ENCODE data around the gene PTPN14.
A peak's percentile ranks its signal among the peaks of the same experiment; 100 is the strongest.

The PTPN14 gene

DNA sequence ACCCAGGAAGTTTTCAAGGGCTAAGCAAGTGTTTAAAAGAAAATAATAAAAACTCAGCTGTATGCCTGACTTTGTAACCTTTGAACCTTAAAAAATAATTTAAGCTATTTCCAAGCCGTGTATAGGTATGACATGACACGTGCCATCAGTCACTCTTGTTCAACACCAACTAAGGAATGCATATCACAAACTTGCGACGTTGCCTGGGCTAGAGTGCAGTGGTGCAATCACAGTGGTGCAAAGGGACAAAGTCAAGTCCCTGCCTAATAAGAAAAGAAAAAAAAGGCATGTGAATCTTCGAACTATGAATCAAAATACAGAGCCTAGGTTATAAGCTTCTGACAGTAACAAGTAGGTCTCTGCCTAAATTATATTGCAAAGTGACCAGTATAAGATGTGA lies 191.3 kb downstream of the PTPN14 start:
- DNase-seq, result no peak

GRCh38 chr1:214354440-214355148 lies 196.8 kb downstream of the PTPN14 start:
- DNase-seq, result no peak

DNA sequence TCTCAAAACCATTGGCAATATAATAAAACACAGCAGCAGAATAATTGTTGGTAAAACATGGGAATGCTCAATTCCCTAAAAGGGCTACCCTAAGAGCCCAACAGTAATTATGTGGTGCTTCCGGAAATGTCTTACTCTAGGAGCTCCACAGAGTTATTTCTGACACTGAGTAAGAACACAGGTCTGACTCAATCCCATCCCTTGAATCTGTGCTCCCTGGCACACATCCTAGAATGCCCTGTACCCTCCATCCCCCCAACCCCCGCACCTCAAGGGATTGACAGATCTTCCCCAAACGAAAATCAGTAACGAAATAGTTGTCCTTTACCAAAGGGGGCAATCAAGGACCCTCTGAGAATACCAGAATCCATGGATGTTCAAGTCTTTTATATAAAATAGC lies 198.6 kb downstream of the PTPN14 start:
- no peak for DNase-seq

DNA sequence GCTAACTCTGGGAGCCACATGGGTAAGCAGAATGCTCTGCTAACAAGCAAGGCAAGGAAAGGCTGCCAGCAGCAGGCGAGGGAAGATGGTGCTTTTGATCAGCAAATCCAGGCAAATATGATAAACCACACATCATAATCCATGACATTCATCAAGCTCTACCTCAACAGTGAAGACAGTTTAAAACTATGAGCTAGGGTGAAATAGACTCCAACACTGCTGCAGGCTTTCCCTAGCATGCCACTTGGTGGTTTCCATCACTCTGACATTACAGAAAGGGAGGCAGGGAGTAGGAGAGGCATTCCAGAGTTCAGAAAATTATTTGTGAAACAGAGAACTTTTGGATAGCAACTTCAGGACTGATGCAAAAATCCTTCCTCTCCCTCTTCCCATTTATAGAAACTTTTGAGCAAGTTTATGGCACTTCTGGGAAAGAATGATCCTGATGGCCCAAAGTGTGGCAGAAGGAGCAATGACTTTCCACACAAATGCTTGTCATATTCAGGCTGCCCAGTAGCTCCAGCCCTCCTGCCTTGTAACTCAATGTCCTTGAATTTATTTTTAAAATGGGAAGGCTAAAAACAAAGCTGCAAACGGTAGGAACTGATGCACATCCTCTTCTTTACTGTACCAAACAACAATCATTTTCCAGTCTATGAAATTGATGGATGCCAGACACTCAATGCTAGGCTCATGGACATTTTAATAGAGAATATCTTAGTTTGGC lies 199.7 kb downstream of the PTPN14 start:
- no peak for DNase-seq

GRCh38 chr1:214349781-214350180 lies 201.6 kb downstream of the PTPN14 start:
- no peak for DNase-seq

GRCh38 chr1:214349008-214349407 lies 202.4 kb downstream of the PTPN14 start:
- no peak for DNase-seq

DNA sequence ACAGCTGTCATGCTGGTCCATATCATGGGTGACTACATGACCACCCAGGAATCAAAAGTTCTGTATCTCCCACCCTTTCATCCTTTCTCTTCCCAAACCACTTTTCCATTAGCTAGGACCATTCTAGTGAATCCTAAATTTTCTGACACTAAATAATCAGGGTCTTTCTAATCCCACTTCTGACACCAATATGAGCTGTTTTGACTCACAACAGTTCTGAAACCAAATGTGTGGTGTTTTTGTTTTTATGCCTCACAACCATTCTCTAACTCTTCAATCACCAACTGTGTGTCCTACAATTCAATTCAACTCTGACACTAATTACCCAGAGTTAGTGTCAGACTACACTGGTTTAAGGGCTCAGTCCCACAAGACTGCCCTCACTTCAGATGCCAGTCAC lies 206.5 kb downstream of the PTPN14 start:
- DNase-seq, result no peak

GRCh38 chr1:214342525-214342924 lies 208.9 kb downstream of the PTPN14 start:
- no peak for DNase-seq

DNA sequence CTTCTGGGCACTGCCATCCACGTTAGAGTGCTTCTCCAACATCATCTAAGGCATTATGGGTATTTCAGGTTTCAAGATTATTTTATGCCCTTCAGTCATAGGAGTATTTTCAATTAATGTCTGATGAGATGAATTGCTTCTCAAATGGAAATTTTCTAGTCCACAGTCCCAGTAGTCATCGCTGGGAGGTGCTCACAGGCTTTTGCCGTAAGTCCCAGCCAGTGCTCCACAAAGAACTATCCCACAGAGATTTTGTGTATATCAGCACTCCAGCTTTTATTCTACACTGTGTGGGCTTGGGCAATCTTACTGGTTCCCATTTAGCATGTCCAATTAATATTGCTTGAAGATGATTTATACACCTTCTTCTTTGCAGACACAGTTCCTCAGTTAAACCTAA lies 209.5 kb downstream of the PTPN14 start:
- no peak for DNase-seq

DNA sequence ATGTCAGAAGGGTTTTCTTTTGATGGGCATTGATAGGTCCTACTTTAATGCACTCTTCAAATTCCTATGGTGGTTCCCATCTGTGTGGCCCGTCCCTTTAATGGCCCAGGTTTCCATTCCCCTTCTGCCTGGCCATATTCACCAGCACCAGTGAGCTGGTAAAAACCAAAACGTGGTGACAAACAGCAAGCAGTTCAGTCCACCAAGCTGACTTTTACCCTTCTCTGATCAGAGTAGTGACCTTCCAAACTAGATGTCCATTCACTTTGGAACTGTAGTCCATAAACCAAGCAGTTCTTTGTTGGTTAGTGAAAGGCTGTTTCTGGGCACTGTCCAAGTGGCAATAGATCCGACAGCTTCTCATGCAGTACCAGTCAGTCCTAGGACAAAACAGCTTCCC lies 209.9 kb downstream of the PTPN14 start:
- no peak for DNase-seq

DNA sequence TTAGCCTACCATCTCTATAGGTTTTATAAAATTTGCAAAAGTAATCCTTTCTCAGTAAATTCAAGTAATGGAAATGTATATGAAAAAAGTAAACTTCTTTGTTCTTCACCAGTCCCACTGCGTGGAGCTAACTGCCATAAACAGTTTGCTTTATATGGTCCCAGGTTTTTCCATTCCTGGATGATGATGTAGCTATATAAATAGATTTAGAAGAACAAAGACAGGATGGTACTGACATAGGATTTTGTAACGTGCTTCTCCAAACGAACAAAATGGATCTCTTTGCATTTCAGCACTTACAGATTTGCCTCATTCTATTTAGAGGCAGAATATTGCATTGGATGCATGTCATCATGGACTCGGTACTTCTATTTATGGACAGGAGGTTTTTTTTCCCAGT lies 213.2 kb downstream of the PTPN14 start:
- DNase-seq, result no peak

- no peak for DNase-seq
These were observed 213.9 kb downstream of the PTPN14 start for GRCh38 chr1:214337511-214337910.

DNA sequence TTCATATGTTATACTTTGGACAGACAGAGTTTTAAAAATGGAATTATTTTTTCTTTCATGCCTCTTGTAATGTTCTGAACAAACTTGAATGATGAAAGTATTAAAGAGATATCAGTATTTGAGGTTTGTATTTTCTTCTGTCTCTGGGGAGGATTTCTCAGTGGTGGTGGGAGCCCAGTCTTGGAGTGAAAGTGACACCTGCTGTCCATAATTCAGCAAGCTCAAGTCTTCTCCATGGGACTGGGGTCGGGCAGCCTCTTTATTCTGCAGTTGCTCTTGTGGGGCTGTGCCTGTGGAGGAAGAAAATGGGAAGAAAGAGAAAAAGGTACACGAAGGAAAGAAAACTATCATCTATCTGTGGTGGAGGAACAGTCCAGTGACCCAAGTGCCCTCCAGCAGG lies 214.4 kb downstream of the PTPN14 start:
- no peak for DNase-seq

DNA sequence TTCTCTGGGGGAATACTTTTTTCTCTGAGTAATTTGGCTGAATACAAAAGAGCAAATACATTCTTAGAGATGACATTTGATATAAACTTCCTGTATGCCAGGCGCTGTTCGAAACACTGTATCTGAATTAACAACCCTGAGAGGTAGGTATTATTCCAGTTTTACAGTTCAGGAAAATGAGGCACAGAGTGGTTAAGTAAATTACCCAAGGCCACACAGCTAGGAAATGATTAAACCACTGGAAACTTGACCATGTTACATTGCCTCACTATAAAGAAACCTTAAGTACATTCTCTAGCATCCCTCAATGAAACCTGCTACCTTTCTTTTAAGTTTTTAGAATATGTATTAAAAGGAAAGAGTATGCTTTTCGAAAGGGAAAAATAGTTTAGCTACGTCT lies 215.8 kb downstream of the PTPN14 start:
- DNase-seq, result no peak

DNA sequence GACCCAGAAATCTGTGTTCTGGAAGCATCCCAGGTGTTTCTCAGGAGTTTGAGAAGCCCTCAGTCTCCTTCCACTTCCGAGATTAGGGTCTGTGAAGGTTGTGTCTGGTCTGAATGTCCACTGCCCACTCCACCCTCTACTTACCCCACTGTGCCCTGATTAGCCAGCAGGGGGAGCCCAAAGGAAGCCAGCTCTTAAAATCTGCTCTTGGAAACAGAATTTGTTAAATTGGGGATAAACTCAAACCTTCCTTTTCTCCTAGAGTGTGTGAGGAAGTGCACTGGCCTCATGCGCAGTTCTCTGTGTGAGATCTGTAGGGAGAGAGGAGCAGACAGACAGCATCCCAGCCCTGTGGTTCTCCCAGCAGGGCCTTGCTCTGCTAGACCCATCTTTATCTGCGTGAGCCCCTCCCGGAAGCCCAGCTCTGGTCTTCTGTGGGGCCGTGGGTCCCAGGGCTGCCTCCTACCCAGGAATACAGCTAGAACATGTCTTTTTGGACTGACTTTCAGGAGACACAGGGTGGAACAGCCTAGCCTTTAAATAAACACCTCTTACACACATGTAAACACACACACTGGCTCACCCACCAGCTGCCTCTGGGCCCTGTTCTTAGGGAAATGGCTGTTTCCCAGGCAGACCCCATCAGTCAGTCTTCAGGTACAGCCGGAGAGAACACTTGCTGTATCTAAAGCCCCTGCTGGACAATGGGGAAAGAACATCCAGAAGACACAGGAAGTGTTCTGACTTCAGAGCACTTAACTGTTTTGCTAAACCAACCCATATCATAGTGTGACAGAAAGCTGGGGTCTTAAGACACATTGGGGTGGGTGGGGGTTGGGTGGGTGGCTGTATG lies 218.2 kb downstream of the PTPN14 start:
- DNase-seq, result no peak

- no peak for DNase-seq
These were observed 219.5 kb downstream of the PTPN14 start for GRCh38 chr1:214331827-214332423.

DNA sequence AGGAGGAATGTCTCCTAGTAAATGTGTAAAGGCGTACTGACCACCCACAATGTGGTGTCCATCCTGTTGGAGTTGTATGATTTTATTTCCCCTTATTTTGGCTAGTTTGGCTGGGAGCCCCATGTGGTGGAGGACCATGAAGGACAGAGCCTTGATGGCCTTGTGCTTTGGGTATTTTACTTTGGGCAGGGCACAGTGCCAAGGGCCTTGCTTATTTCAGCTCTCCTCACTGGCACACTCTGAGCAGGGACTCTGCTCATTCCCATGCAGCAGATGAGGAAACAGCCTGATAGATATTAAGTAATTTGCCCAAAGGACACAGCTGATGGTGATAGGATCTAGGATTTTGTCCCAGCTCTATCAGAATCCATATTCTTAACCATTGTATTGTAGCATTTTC lies 220.2 kb downstream of the PTPN14 start:
- DNase-seq, result no peak

GRCh38 chr1:214330715-214331114 lies 220.7 kb downstream of the PTPN14 start:
- no peak for DNase-seq

DNA sequence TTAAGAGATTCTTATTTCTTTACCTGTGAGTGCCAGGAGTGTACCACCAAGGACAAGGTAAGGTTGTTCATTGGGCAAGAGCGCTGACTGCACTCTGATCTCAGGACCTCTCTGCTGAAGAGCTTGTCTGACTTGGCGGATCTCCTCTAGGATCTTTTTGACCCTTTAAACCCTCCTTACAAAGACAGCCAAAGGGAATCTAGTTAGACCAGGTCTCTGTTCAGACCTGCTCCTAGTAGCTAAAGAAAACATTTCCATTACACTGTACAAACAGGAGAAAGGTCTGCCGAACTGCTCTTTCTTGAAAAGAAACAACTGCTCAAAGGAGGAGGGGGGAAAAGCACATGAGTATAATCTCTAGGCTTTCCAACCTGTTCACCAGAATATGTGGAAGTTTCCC lies 221.2 kb downstream of the PTPN14 start:
- no peak for DNase-seq

- no peak for DNase-seq
These were observed 221.8 kb downstream of the PTPN14 start for GRCh38 chr1:214329470-214330220.

DNA sequence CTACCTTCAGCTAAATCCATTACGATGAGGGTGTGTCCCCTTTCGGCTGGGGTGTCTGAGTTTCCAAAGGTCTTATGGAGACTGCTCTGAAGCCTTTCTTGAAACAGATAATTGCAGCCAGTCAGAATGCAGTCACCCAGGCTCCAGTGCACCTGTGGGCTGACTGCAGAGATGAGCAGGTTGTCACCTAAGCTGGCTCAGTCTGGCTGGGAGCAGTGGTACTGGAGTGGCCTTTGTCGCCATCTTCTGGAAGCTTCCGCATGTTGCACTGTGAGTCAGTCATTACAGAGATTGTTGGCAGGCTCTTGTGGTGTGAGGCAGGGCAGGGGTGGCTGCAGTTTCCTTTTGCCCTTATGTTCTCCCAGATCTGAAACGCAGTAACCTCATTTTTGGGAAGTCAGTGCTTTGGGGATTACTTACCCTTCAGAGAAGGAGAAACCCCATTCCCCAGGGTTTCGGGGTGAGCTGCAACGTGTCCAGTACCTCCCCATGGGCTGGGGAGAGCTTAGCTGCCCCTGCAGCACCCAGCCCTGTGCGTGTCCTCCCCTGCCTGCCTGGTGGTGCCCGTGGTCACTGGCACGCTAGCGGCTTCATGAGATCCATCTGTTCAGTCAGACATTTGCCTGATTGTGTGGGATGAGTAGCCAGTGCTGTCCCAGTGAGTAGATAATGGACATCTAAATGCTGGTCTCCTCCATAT lies 222.5 kb downstream of the PTPN14 start:
- peak; percentile 13 to 66 for DNase-seq

DNA sequence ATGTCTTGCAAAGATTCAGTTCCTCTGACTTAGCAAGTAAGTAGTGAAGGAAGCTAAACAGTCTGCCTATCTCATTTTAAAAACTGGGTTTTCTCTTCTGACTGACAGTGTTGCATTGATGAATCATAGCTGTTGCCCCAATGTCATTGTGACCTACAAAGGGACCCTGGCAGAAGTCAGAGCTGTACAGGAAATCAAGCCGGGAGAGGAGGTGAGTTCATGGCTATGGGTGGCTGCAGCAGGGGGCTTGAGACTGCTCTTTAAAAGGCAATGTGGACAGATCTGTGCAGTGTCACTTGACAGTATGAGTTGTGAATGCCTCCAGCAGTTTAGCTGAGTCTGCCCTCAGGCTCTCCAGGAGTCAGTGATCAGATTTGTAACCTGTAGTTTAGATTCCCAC lies 223.9 kb downstream of the PTPN14 start:
- DNase-seq, result no peak
